Measurements from ENCODE around the gene USP17L22.
"Not testable (repeated sequence)": the region's sequence is repeated elsewhere in the genome, so short reads cannot be mapped to it uniquely, and the experiment has no call there.

Gene USP17L22, protein sequence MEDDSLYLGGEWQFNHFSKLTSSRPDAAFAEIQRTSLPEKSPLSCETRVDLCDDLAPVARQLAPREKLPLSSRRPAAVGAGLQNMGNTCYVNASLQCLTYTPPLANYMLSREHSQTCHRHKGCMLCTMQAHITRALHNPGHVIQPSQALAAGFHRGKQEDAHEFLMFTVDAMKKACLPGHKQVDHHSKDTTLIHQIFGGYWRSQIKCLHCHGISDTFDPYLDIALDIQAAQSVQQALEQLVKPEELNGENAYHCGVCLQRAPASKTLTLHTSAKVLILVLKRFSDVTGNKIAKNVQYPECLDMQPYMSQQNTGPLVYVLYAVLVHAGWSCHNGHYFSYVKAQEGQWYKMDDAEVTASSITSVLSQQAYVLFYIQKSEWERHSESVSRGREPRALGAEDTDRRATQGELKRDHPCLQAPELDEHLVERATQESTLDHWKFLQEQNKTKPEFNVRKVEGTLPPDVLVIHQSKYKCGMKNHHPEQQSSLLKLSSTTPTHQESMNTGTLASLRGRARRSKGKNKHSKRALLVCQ

DNA sequence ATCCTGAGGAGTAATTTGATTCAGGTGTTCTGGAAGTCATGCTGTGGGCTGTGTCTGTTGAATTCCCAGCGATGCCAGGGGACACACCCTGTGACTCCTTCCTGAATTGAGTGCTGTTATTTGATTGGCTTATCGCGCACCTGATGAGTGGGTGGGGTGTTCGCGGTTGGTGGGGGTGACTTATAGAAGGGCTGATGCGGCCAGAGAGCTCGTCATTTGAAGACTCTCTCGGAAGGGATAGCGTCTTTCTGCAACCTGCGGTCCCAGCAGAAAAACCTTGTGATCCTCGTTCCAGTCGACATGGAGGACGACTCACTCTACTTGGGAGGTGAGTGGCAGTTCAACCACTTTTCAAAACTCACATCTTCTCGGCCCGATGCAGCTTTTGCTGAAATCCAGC, at the start of gene USP17L22:
TSS of gene USP17L22 (plus strand) at position 301 of the 400 bp plus-strand sequence. CDS start at position 301, 0 bp downstream.
- H3K9me3 Mint-ChIP-seq; H3K36me3 Mint-ChIP-seq (ENCODE audit: low read depth); H3K4me1 Mint-ChIP-seq (ENCODE audit: low read depth); H3K4me3 Mint-ChIP-seq; H3K27ac Mint-ChIP-seq; H3K27me3 Mint-ChIP-seq: not testable (repeated sequence)

DNA sequence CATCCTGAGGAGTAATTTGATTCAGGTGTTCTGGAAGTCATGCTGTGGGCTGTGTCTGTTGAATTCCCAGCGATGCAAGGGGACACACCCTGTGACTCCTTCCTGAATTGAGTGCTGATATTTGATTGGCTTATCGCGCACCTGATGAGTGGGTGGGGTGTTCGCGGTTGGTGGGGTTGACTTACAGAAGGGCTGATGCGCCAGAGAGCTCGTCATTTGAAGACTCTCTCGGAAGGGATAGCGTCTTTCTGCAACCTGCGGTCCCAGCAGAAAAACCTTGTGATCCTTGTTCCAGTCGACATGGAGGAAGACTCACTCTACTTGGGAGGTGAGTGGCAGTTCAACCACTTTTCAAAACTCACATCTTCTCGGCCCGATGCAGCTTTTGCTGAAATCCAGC, 47.6 kb upstream of the USP17L22 start, which contains the start of gene USP17L12:
TSS of gene USP17L12 (plus strand) at position 301 of the 400 bp plus-strand sequence. CDS start at position 301, 0 bp downstream.
- not testable (repeated sequence) for H3K9me3 Mint-ChIP-seq; H3K4me1 Mint-ChIP-seq (ENCODE audit: low read depth)

DNA sequence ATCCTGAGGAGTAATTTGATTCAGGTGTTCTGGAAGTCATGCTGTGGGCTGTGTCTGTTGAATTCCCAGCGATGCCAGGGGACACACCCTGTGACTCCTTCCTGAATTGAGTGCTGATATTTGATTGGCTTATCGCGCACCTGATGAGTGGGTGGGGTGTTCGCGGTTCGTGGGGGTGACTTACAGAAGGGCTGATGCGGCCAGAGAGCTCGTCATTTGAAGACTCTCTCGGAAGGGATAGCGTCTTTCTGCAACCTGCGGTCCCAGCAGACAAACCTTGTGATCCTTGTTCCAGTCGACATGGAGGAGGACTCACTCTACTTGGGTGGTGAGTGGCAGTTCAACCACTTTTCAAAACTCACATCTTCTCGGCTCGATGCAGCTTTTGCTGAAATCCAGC, 42.8 kb upstream of the USP17L22 start, which contains the start of gene USP17L13:
TSS of gene USP17L13 (plus strand) at position 301 of the 400 bp plus-strand sequence. CDS start at position 301, 0 bp downstream.
- H3K4me1 Mint-ChIP-seq (ENCODE audit: low read depth); H3K27me3 Mint-ChIP-seq; H3K36me3 Mint-ChIP-seq (ENCODE audit: low read depth); H3K4me3 Mint-ChIP-seq; H3K9me3 Mint-ChIP-seq; H3K27ac Mint-ChIP-seq: not testable (repeated sequence)

More for the DNA sequence above, 47.6 kb upstream of the USP17L22 start, which contains the start of gene USP17L12:
- not testable (repeated sequence) for H3K4me3 Mint-ChIP-seq; H3K36me3 Mint-ChIP-seq (ENCODE audit: low read depth); H3K27me3 Mint-ChIP-seq; H3K27ac Mint-ChIP-seq

DNA sequence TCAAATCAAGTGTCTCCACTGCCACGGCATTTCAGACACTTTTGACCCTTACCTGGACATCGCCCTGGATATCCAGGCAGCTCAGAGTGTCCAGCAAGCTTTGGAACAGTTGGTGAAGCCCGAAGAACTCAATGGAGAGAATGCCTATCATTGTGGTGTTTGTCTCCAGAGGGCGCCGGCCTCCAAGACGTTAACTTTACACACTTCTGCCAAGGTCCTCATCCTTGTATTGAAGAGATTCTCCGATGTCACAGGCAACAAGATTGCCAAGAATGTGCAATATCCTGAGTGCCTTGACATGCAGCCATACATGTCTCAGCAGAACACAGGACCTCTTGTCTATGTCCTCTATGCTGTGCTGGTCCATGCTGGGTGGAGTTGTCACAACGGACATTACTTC, 37.2 kb upstream of the USP17L22 start:
- not testable (repeated sequence) for H3K9me3 Mint-ChIP-seq; H3K27ac Mint-ChIP-seq; H3K27me3 Mint-ChIP-seq; H3K36me3 Mint-ChIP-seq (ENCODE audit: low read depth); H3K4me1 Mint-ChIP-seq (ENCODE audit: low read depth); H3K4me3 Mint-ChIP-seq

DNA sequence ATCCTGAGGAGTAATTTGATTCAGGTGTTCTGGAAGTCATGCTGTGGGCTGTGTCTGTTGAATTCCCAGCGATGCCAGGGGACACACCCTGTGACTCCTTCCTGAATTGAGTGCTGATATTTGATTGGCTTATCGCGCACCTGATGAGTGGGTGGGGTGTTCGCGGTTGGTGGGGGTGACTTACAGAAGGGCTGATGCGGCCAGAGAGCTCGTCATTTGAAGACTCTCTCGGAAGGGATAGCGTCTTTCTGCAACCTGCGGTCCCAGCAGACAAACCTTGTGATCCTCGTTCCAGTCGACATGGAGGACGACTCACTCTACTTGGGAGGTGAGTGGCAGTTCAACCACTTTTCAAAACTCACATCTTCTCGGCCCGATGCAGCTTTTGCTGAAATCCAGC, 33.3 kb upstream of the USP17L22 start, which contains the start of gene USP17L15:
TSS of gene USP17L15 (plus strand) at position 301 of the 400 bp plus-strand sequence. CDS start at position 301, 0 bp downstream.
- not testable (repeated sequence) for H3K4me1 Mint-ChIP-seq (ENCODE audit: low read depth); H3K27me3 Mint-ChIP-seq; H3K4me3 Mint-ChIP-seq; H3K27ac Mint-ChIP-seq; H3K36me3 Mint-ChIP-seq (ENCODE audit: low read depth); H3K9me3 Mint-ChIP-seq

DNA sequence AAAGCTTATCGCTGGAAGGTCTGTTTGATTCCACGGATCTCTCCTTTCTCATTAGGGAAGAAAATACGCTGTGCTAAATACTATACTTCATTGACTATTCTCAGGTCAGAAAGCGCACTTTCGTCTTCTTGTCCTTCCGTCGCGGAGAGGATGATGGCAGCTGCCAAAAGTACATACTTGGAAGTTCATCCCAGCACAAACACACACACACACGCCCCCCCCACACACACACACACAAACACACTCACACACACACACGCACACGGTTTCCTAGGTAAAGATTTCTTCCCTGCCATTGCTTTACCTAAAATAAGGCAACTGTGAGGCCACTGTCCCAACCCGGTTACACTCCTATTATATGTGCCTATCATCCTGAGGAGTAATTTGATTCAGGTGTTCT, 29.0 kb upstream of the USP17L22 start:
- H3K36me3 Mint-ChIP-seq (ENCODE audit: low read depth); H3K9me3 Mint-ChIP-seq; H3K27ac Mint-ChIP-seq; H3K27me3 Mint-ChIP-seq; H3K4me1 Mint-ChIP-seq (ENCODE audit: low read depth); H3K4me3 Mint-ChIP-seq: not testable (repeated sequence)

DNA sequence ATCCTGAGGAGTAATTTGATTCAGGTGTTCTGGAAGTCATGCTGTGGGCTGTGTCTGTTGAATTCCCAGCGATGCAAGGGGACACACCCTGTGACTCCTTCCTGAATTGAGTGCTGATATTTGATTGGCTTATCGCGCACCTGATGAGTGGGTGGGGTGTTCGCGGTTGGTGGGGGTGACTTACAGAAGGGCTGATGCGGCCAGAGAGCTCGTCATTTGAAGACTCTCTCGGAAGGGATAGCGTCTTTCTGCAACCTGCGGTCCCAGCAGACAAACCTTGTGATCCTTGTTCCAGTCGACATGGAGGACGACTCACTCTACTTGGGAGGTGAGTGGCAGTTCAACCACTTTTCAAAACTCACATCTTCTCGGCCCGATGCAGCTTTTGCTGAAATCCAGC, 23.8 kb upstream of the USP17L22 start, which contains the start of gene USP17L17:
TSS of gene USP17L17 (plus strand) at position 301 of the 400 bp plus-strand sequence. CDS start at position 301, 0 bp downstream.
- H3K4me3 Mint-ChIP-seq; H3K36me3 Mint-ChIP-seq (ENCODE audit: low read depth); H3K4me1 Mint-ChIP-seq (ENCODE audit: low read depth); H3K9me3 Mint-ChIP-seq; H3K27me3 Mint-ChIP-seq; H3K27ac Mint-ChIP-seq: not testable (repeated sequence)

DNA sequence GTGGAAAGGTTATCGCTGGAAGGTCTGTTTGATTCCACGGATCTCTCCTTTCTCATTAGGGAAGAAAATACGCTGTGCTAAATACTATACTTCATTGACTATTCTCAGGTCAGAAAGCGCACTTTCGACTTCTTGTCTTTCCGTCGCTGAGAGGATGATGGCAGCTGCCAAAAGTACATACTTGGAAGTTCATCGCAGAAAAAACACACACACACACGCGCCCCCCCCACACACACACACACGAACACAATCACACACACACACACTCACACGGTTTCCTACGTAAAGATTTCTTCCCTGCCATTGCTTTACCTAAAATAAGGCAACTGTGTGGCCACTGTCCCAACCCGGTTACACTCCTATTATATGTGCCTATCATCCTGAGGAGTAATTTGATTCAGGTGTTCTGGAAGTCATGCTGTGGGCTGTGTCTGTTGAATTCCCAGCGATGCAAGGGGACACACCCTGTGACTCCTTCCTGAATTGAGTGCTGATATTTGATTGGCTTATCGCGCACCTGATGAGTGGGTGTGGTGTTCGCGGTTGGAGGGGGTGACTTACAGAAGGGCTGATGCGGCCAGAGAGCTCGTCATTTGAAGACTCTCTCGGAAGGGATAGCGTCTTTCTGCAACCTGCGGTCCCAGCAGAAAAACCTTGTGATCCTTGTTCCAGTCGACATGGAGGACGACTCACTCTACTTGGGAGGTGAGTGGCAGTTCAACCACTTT, 19.3 kb upstream of the USP17L22 start, which contains the start of gene USP17L18:
TSS of gene USP17L18 (plus strand) at position 678 of the 728 bp plus-strand sequence. CDS start at position 678, 0 bp downstream.
- H3K27me3 Mint-ChIP-seq; H3K36me3 Mint-ChIP-seq (ENCODE audit: low read depth); H3K4me3 Mint-ChIP-seq; H3K9me3 Mint-ChIP-seq; H3K27ac Mint-ChIP-seq; H3K4me1 Mint-ChIP-seq (ENCODE audit: low read depth): not testable (repeated sequence)

DNA sequence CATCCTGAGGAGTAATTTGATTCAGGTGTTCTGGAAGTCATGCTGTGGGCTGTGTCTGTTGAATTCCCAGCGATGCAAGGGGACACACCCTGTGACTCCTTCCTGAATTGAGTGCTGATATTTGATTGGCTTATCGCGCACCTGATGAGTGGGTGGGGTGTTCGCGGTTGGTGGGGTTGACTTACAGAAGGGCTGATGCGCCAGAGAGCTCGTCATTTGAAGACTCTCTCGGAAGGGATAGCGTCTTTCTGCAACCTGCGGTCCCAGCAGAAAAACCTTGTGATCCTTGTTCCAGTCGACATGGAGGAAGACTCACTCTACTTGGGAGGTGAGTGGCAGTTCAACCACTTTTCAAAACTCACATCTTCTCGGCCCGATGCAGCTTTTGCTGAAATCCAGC, 14.3 kb upstream of the USP17L22 start, which contains the start of gene USP17L19:
TSS of gene USP17L19 (plus strand) at position 301 of the 400 bp plus-strand sequence. CDS start at position 301, 0 bp downstream.
- H3K27me3 Mint-ChIP-seq; H3K4me1 Mint-ChIP-seq (ENCODE audit: low read depth); H3K4me3 Mint-ChIP-seq; H3K9me3 Mint-ChIP-seq; H3K36me3 Mint-ChIP-seq (ENCODE audit: low read depth); H3K27ac Mint-ChIP-seq: not testable (repeated sequence)

DNA sequence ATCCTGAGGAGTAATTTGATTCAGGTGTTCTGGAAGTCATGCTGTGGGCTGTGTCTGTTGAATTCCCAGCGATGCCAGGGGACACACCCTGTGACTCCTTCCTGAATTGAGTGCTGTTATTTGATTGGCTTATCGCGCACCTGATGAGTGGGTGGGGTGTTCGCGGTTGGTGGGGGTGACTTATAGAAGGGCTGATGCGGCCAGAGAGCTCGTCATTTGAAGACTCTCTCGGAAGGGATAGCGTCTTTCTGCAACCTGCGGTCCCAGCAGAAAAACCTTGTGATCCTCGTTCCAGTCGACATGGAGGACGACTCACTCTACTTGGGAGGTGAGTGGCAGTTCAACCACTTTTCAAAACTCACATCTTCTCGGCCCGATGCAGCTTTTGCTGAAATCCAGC, 9.6 kb upstream of the USP17L22 start, which contains the start of gene USP17L20:
TSS of gene USP17L20 (plus strand) at position 301 of the 400 bp plus-strand sequence. CDS start at position 301, 0 bp downstream.
- H3K4me1 Mint-ChIP-seq (ENCODE audit: low read depth); H3K36me3 Mint-ChIP-seq (ENCODE audit: low read depth); H3K27me3 Mint-ChIP-seq; H3K4me3 Mint-ChIP-seq; H3K9me3 Mint-ChIP-seq; H3K27ac Mint-ChIP-seq: not testable (repeated sequence)

DNA sequence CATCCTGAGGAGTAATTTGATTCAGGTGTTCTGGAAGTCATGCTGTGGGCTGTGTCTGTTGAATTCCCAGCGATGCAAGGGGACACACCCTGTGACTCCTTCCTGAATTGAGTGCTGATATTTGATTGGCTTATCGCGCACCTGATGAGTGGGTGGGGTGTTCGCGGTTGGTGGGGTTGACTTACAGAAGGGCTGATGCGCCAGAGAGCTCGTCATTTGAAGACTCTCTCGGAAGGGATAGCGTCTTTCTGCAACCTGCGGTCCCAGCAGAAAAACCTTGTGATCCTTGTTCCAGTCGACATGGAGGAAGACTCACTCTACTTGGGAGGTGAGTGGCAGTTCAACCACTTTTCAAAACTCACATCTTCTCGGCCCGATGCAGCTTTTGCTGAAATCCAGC, 4.8 kb upstream of the USP17L22 start, which contains the start of gene USP17L21:
TSS of gene USP17L21 (plus strand) at position 301 of the 400 bp plus-strand sequence. CDS start at position 301, 0 bp downstream.
- H3K4me3 Mint-ChIP-seq; H3K9me3 Mint-ChIP-seq; H3K27ac Mint-ChIP-seq; H3K27me3 Mint-ChIP-seq; H3K4me1 Mint-ChIP-seq (ENCODE audit: low read depth); H3K36me3 Mint-ChIP-seq (ENCODE audit: low read depth): not testable (repeated sequence)

DNA sequence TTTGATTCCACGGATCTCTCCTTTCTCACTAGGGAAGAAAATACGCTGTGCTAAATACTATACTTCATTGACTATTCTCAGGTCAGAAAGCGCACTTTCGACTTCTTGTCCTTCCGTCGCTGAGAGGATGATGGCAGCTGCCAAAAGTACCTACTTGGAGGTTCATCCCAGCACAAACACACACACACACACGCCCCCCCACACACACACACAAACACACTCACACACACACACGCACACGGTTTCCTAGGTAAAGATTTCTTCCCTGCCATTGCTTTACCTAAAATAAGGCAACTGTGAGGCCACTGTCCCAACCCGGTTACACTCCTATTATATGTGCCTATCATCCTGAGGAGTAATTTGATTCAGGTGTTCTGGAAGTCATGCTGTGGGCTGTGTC, 4.3 kb downstream of the USP17L22 start:
- H3K27me3 Mint-ChIP-seq; H3K9me3 Mint-ChIP-seq; H3K4me3 Mint-ChIP-seq; H3K36me3 Mint-ChIP-seq (ENCODE audit: low read depth); H3K4me1 Mint-ChIP-seq (ENCODE audit: low read depth); H3K27ac Mint-ChIP-seq: not testable (repeated sequence)
